Large intestine (tissue), 3 donors: ENCODE measurements around the gene WLS. TPM values are rescaled to one million over a fixed set of nuclear protein-coding genes. Genes with fewer than 3 reads are reported as not detected.
"Not testable (repeated sequence)": the region's sequence is repeated elsewhere in the genome, so short reads cannot be mapped to it uniquely, and the experiment has no call there.

ENCODE experiments used
- DNase-seq, 2 donors: peaks; one replicate each; pipeline versions ENCODE4 v3.0.0 to v3.0.0-alpha.2; 2013
- H3K27ac ChIP-seq: one replicate; pipeline ENCODE4 v1.5.1; 2013; ENCODE audit warnings: low read length
- H3K27me3 ChIP-seq: 2 replicates; pipeline ENCODE4 v1.6.1; 2013; ENCODE audit warnings: low read length; ENCODE audit not compliant: control insufficient read depth, insufficient read depth
- H3K36me3 ChIP-seq: 2 replicates; pipeline ENCODE4 v1.6.1; 2013; ENCODE audit warnings: low read length; ENCODE audit not compliant: control insufficient read depth, insufficient read depth
- H3K4me1 ChIP-seq: one replicate; pipeline ENCODE4 v1.6.1; 2013; ENCODE audit warnings: low read length; ENCODE audit not compliant: control insufficient read depth, insufficient read depth
- H3K4me3 ChIP-seq: one replicate; pipeline ENCODE4 v1.5.1; 2013; ENCODE audit warnings: low read length
- H3K9me3 ChIP-seq: one replicate; pipeline ENCODE4 v1.6.1; 2013; ENCODE audit warnings: mild to moderate bottlenecking, low read depth, low read length, moderate library complexity; ENCODE audit not compliant: control insufficient read depth
- WGBS: methylation state at CpG from one replicate; pipeline ENCODE4 v1.1.5; 2013; ENCODE audit warnings: low lambda C conversion rate; ENCODE audit not compliant: insufficient coverage; 5-methylcytosine and 5-hydroxymethylcytosine counted together
- polyA plus RNA-seq: library from polyadenylated mRNA; unstranded; fragments of 120-200 nt; gene quantifications from one replicate; pipeline ENCODE4 v1.2.1, GENCODE V29; 2013

Gene WLS
- polyA plus RNA-seq, 1 donor = 63.3 TPM

GRCh38 chr1:68183895-68184294 lies 48.4 kb downstream of the WLS start:
- 100% methylated on average over 1 of the region's 2 CpGs for WGBS
- no peaks in the 10 kb centered on the region for H3K9me3 ChIP-seq
- no peaks in the 10 kb centered on the region for H3K27me3 ChIP-seq

DNA sequence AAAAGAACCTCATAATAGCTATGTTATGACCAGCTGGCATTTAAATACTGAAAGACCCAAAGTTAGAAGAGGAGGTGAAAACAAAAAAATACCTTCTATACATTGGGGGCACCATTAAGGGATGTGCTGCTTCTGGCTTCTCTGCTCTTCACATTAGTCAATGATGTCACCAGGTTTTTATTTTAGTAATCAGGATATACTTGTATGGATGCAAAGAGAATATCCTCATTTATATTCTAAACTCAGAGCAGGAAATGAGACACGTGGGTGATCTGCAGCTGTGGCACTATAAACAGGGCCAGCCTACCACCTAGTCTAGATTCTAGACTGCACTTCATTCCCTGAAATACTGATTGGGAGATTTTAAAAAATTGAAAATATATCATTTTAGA lies 51.2 kb downstream of the WLS start:
- Histone ChIP-seq H3K4me3 (no peak overlapping the region), H3K4me1 (peaks cover 14% of the 10 kb centered on the region), H3K36me3 (peaks cover 4% of the 10 kb centered on the region), H3K27ac (no peak overlapping the region), H3K9me3 (no peaks in the 10 kb centered on the region), H3K27me3 (no peaks in the 10 kb centered on the region)
- no peak for DNase-seq
- no CpG with 5 or more reads among the region's 1 CpG for WGBS

More at GRCh38 chr1:68183895-68184294, 48.4 kb downstream of the WLS start:
- no peak overlapping the region for H3K27ac ChIP-seq
- H3K36me3 ChIP-seq = peaks cover 4% of the 10 kb centered on the region
- no peak overlapping the region for H3K4me3 ChIP-seq
- DNase-seq = no peak
- no peaks in the 10 kb centered on the region for H3K4me1 ChIP-seq

DNA sequence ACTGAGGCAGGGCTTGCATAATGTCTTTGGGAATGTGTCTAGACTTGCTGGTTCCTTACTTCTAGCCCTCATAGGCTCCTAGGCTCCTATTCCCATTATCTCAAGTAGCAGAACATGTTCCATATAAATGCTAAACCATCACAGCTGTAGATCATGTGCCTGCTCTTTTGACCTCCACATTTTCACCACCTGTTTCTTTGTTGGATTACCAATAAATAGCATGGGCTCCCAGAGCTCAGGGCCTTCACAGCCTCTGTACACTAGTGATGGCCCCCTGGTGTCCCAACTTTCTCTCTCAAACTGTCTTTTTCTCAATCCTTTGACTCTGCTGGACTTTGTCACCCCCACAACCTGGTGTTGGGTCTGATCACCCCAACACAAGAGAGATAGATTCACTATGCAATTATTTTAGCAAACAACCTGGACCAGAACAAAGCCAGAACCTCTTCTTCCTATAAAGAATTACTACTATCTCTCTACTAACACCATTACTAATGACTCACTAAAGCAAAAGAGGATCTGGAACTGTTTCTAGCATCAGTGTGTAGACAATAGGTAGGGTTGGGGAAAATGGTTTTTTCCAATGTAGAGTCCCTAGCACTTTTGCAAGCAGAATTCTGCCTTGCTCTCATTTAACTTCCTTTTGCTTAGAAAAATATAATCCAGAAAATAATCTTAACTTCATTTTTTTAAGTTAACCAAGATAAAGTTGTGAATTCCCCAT lies 51.7 kb downstream of the WLS start:
- H3K4me3 ChIP-seq = no peak overlapping the region
- peaks cover 1% of the 10 kb centered on the region for H3K36me3 ChIP-seq
- no peaks in the 10 kb centered on the region for H3K27me3 ChIP-seq
- H3K9me3 ChIP-seq = no peaks in the 10 kb centered on the region
- DNase-seq = no peak
- no peak overlapping the region for H3K27ac ChIP-seq
- H3K4me1 ChIP-seq = peaks cover 18% of the 10 kb centered on the region

- no peaks in the 10 kb centered on the region for H3K36me3 ChIP-seq
- no peak overlapping the region for H3K4me3 ChIP-seq
- H3K4me1 ChIP-seq = peaks cover 19% of the 10 kb centered on the region
- no peak for DNase-seq
- no peaks in the 10 kb centered on the region for H3K9me3 ChIP-seq
- no peak overlapping the region for H3K27ac ChIP-seq
- no peaks in the 10 kb centered on the region for H3K27me3 ChIP-seq
- 60% methylated on average over 1 of the region's 4 CpGs for WGBS
Measured at GRCh38 chr1:68178821-68179490, 53.4 kb downstream of the WLS start.

GRCh38 chr1:68175621-68176398 lies 56.5 kb downstream of the WLS start:
- no peak overlapping the region for H3K4me3 ChIP-seq
- H3K4me1 ChIP-seq = peaks cover 27% of the 10 kb centered on the region
- H3K27me3 ChIP-seq = no peaks in the 10 kb centered on the region
- H3K27ac ChIP-seq = peak overlapping the region; percentile 9
- WGBS = 89% methylated on average over 2 of the region's 8 CpGs
- no peaks in the 10 kb centered on the region for H3K36me3 ChIP-seq
- no peaks in the 10 kb centered on the region for H3K9me3 ChIP-seq
- DNase-seq = peak; percentile 29 to 69

DNA sequence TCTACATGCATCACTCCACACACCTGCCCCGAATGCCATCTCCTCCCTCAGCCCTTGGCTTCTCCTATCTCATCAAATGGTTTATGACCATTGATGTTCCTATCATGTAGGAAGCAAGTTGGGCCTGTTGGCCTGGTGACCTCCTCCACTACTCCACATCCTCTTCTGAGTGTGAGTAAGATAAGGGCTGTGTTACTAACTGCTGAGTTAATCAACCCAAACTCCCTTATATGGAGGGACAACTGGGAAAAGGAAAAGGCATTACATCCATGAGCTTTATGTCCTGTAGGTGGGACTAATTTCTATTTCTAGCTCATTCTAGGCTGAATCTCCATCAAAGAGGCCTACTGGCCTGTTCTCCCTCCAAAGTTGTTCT lies 57.6 kb downstream of the WLS start:
- no CpG with 5 or more reads among the region's 1 CpG for WGBS
- DNase-seq = peak in 1 of 2 donors; percentile 23
- H3K4me1 ChIP-seq = peaks cover 27% of the 10 kb centered on the region
- no peaks in the 10 kb centered on the region for H3K27me3 ChIP-seq
- H3K27ac ChIP-seq = no peak overlapping the region
- H3K36me3 ChIP-seq = no peaks in the 10 kb centered on the region
- no peaks in the 10 kb centered on the region for H3K9me3 ChIP-seq
- no peak overlapping the region for H3K4me3 ChIP-seq

GRCh38 chr1:68173936-68174737 lies 58.2 kb downstream of the WLS start:
- peaks cover 27% of the 10 kb centered on the region for H3K4me1 ChIP-seq
- H3K27me3 ChIP-seq = no peaks in the 10 kb centered on the region
- no peaks in the 10 kb centered on the region for H3K9me3 ChIP-seq
- 0% methylated on average over 1 of the region's 14 CpGs for whole genome bisulfite sequencing
- H3K36me3 ChIP-seq = no peaks in the 10 kb centered on the region
- DNase-seq = peak; percentile 51 to 68
- no peak overlapping the region for H3K4me3 ChIP-seq
- H3K27ac ChIP-seq = peak overlapping the region; percentile 9

- Histone ChIP-seq H3K4me1 (peaks cover 27% of the 10 kb centered on the region), H3K27me3 (no peaks in the 10 kb centered on the region), H3K36me3 (no peaks in the 10 kb centered on the region), H3K9me3 (no peaks in the 10 kb centered on the region), H3K27ac (peak overlapping the region; percentile 5), H3K4me3 (no peak overlapping the region)
- WGBS = 50% methylated on average over 1 of the region's 6 CpGs
- DNase-seq = peak in 1 of 2 donors; percentile 36
Measured at GRCh38 chr1:68173283-68173935, 58.9 kb downstream of the WLS start.

- not testable (repeated sequence) for H3K27me3 ChIP-seq, DNase-seq, H3K4me3 ChIP-seq, H3K27ac ChIP-seq, H3K36me3 ChIP-seq, H3K9me3 ChIP-seq
- H3K4me1 ChIP-seq = peaks cover 15% of the 10 kb centered on the region
- no CpG with 5 or more reads among the region's 1 CpG for WGBS
Measured at GRCh38 chr1:68171795-68172194, 60.5 kb downstream of the WLS start.
